Measurements from ENCODE around the gene TIMP4. TPM values are rescaled to one million over a fixed set of nuclear protein-coding genes. Genes with fewer than 3 reads are reported as not detected.

The TIMP4 gene
- total RNA-seq (10 to 100 TPM; 10.2 to 25.0 (median 16.7) TPM), polyA plus RNA-seq (10 to 100 TPM in 1 of 3 donors, 1 to 10 TPM in 2; 3.5 to 10.1 (median 5.4) TPM)

- H3K36me3 ChIP-seq: no peaks in the 10 kb centered on the region
- 5 to 18% methylated on average over 34 of the region's 34 CpGs for WGBS, 2 donors
- TF ChIP-seq EP300 (IDR thresholded peaks at IDR 0.05): no peak
- peak; percentile 28 to 41 (median 35) for TF ChIP-seq POLR2AphosphoS5 (IDR thresholded peaks at IDR 0.05)
- H3K27ac ChIP-seq: peak within 1 kb of the TSS; percentile 59 to 78 (median 62)
- peak; percentile 77 for DNase-seq
- intact Hi-C loops (cut with DNase I): no loop called here
- peaks cover 0 to 25% (median 4%) of the 10 kb centered on the region in 3 donors for H3K27me3 ChIP-seq
- H3K4me1 ChIP-seq: peaks cover 0 to 14% (median 9%) of the 10 kb centered on the region in 4 donors
- peak within 1 kb of the TSS; percentile 33 to 47 (median 42) for H3K4me3 ChIP-seq
- no peaks in the 10 kb centered on the region for H3K9me3 ChIP-seq
Observed at GRCh38 chr3:12158387-12159226, at the start of gene TIMP4. Gene TIMP4, minus strand, starts transcription at chr3:12158912. Its CDS starts 72 bp downstream, at chr3:12158840.

GRCh38 chr3:12205171-12205570 lies 46.5 kb upstream of the TIMP4 start:
- Histone ChIP-seq H3K27me3 (no peaks in the 10 kb centered on the region), H3K36me3 (no peaks in the 10 kb centered on the region), H3K9me3 (peaks cover 0 to 3% (median 0%) of the 10 kb centered on the region in 4 donors), H3K4me3 (no peak overlapping the region), H3K27ac (no peak overlapping the region), H3K4me1 (no peaks in the 10 kb centered on the region)
- TF ChIP-seq CTCF (IDR thresholded peaks at IDR 0.05): no peak
- TF ChIP-seq EP300 (IDR thresholded peaks at IDR 0.05): no peak
- no peak for TF ChIP-seq POLR2AphosphoS5 (IDR thresholded peaks at IDR 0.05)
- TF ChIP-seq POLR2A (IDR thresholded peaks at IDR 0.05): no peak
- DNase-seq: no peak
- WGBS, 2 donors: 95% methylated on average over 4 of the region's 4 CpGs
- intact Hi-C loops (cut with DNase I): no loop called here

- 93 to 95% methylated on average over 2 of the region's 2 CpGs for WGBS, 2 donors
- intact Hi-C loops (cut with DNase I): no loop called here
Observed at GRCh38 chr3:12201813-12202212, 43.1 kb upstream of the TIMP4 start.

GRCh38 chr3:12198301-12198700 lies 39.6 kb upstream of the TIMP4 start:
- no peak overlapping the region for H3K4me3 ChIP-seq
- intact Hi-C loops (cut with DNase I): no loop called here
- no peaks in the 10 kb centered on the region for H3K36me3 ChIP-seq
- peaks cover 0 to 22% (median 19%) of the 10 kb centered on the region in 4 donors for H3K4me1 ChIP-seq
- DNase-seq: no peak
- no peaks in the 10 kb centered on the region for H3K9me3 ChIP-seq
- WGBS, 2 donors: 69 to 83% methylated on average over 5 of the region's 5 CpGs
- no peak overlapping the region for H3K27ac ChIP-seq
- no peaks in the 10 kb centered on the region for H3K27me3 ChIP-seq
- TF ChIP-seq EP300 (IDR thresholded peaks at IDR 0.05): no peak
- no peak for TF ChIP-seq POLR2AphosphoS5 (IDR thresholded peaks at IDR 0.05)
- TF ChIP-seq POLR2A (IDR thresholded peaks at IDR 0.05): no peak

More at GRCh38 chr3:12201813-12202212, 43.1 kb upstream of the TIMP4 start:
- Histone ChIP-seq H3K9me3 (no peaks in the 10 kb centered on the region), H3K27ac (no peak overlapping the region), H3K36me3 (no peaks in the 10 kb centered on the region), H3K4me1 (no peaks in the 10 kb centered on the region), H3K27me3 (no peaks in the 10 kb centered on the region), H3K4me3 (no peak overlapping the region)
- DNase-seq: no peak
- TF ChIP-seq CTCF (IDR thresholded peaks at IDR 0.05) (no peak), POLR2A (IDR thresholded peaks at IDR 0.05) (no peak)

- Histone ChIP-seq H3K9me3 (no peaks in the 10 kb centered on the region), H3K4me1 (peaks cover 0 to 27% (median 20%) of the 10 kb centered on the region in 4 donors), H3K27me3 (no peaks in the 10 kb centered on the region), H3K4me3 (no peak overlapping the region), H3K27ac (no peak overlapping the region), H3K36me3 (no peaks in the 10 kb centered on the region)
- TF ChIP-seq CTCF (IDR thresholded peaks at IDR 0.05) (no peak), EP300 (IDR thresholded peaks at IDR 0.05) (no peak), POLR2AphosphoS5 (IDR thresholded peaks at IDR 0.05) (no peak), POLR2A (IDR thresholded peaks at IDR 0.05) (no peak)
- intact Hi-C loops (cut with DNase I): no loop called here
- no peak for DNase-seq
Observed at GRCh38 chr3:12197475-12197874, 38.8 kb upstream of the TIMP4 start.
